ENCODE measurements around the gene IL17B.

IL17B gene

DNA sequence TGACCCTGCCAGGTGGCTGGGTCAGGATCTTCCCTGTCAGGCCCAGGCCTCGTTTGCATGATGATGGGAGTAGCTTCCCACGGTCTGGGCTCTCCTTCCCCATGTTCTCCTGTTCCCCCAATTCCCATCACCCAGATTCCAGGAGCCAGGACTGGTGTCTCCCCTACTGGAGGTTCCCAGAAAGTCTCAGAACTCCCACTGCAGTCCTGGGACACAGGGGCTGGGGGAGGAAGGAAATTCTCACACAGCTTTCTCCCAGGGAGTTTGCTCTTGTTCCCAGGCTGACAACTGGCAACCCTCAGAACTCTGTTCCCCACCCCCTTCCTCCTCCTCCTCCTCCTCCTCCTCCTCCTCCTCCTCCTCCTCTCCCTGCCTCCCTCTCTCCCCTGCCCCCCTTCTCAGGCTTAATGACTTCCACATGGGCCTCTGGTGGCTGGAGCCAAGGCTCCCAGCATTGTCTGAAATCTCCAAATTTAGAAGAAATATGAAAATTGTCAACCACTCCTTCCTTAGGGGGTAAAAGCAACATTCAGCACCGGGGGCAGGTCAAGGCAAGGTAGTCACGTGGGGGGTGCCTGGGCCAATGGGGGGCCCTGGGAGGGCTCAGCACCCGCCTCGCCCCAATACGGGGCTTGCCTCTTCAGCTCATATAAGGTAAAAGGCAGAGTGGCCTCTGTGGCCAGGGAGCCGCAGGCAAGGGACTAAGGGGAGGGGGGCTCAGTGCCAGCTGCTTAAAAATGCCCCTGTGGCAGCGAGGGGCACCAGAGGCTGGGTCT lies 27.3 kb upstream of the IL17B start:
- no peak overlapping the region for H2AFZ ChIP-seq (ENCODE audit: low read depth)
- H3K4me1 ChIP-seq (ENCODE audit: low read depth, poor library complexity, severe bottlenecking), result no peaks in the 10 kb centered on the region
- H3K9ac ChIP-seq, result no peak overlapping the region
- no peak for TF ChIP-seq CTCF (conservative IDR thresholded peaks at IDR 0.05; ENCODE audit: low read depth, low read length)
- H3K27me3 ChIP-seq (ENCODE audit: insufficient read depth, low read depth), result no peaks in the 10 kb centered on the region
- no peak overlapping the region for H3K4me3 ChIP-seq (IDR thresholded peaks at IDR 0.05; ENCODE audit: insufficient read depth, low read depth, low read length)
- H3K36me3 ChIP-seq (ENCODE audit: insufficient read depth), result no peaks in the 10 kb centered on the region
- H4K20me1 ChIP-seq (ENCODE audit: insufficient read depth), result no peaks in the 10 kb centered on the region
- H3K4me2 ChIP-seq, result no peak overlapping the region
- no peaks in the 10 kb centered on the region for H3K79me2 ChIP-seq (ENCODE audit: insufficient read depth, low read depth)
- H3K27ac ChIP-seq, result no peak overlapping the region

- Histone ChIP-seq H3K9ac (no peak overlapping the region), H3K27me3 (ENCODE audit: insufficient read depth, low read depth) (no peaks in the 10 kb centered on the region), H3K4me2 (no peak overlapping the region), H2AFZ (ENCODE audit: low read depth) (no peak overlapping the region), H3K4me3 (IDR thresholded peaks at IDR 0.05; ENCODE audit: insufficient read depth, low read depth, low read length) (no peak overlapping the region), H3K4me1 (ENCODE audit: low read depth, poor library complexity, severe bottlenecking) (no peaks in the 10 kb centered on the region), H4K20me1 (ENCODE audit: insufficient read depth) (no peaks in the 10 kb centered on the region), H3K79me2 (ENCODE audit: insufficient read depth, low read depth) (no peaks in the 10 kb centered on the region), H3K27ac (no peak overlapping the region), H3K36me3 (ENCODE audit: insufficient read depth) (no peaks in the 10 kb centered on the region)
- TF ChIP-seq CTCF (conservative IDR thresholded peaks at IDR 0.05; ENCODE audit: low read depth, low read length), result no peak
Observed at GRCh38 chr5:149405550-149406202, 26.6 kb upstream of the IL17B start.

DNA sequence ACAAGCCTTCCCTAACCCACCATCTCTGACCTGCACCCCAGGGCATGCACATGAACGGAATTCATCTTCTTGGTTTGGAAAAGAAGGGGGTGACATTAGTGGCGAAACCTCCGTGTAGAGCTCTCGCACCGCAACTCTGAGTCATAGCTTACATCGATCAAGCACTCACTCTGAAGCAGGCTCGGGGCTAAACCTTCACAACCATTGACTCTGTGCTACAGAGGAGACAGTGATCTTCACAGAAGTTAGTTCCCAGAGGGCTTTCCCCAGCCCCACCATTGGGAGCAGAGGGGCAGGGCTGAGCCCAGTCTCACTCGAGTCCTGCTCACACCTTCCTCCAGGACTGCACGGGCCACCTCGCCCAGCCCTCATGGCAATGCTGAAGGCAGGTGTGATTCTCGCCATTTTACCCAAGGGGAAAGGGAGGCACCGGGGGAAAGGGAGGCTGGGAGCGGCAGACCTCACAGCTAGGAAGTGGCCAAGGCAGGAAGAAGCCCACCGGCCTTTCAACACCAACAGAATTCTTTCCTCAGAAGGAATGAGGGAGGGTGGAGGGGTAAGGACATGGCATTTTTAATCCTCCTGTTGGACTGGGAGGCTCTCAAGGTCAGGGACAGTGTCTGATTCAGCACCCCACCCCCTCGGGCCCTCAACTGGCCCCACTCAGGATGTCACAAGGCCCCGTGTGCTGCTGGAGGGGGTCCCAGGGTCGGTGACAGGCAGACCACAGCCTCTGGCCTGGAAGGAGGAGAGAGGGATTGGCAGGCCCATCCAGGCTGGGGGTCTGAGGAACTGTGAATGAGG lies 25.9 kb upstream of the IL17B start:
- Histone ChIP-seq H3K79me2 (ENCODE audit: insufficient read depth, low read depth) (no peaks in the 10 kb centered on the region), H3K4me2 (no peak overlapping the region), H3K27me3 (ENCODE audit: insufficient read depth, low read depth) (no peaks in the 10 kb centered on the region), H3K36me3 (ENCODE audit: insufficient read depth) (no peaks in the 10 kb centered on the region), H2AFZ (ENCODE audit: low read depth) (no peak overlapping the region), H3K4me3 (IDR thresholded peaks at IDR 0.05; ENCODE audit: insufficient read depth, low read depth, low read length) (no peak overlapping the region), H4K20me1 (ENCODE audit: insufficient read depth) (no peaks in the 10 kb centered on the region), H3K9ac (no peak overlapping the region), H3K27ac (no peak overlapping the region), H3K4me1 (ENCODE audit: low read depth, poor library complexity, severe bottlenecking) (no peaks in the 10 kb centered on the region)
- TF ChIP-seq CTCF (conservative IDR thresholded peaks at IDR 0.05; ENCODE audit: low read depth, low read length), result no peak

- no peak for TF ChIP-seq CTCF (conservative IDR thresholded peaks at IDR 0.05; ENCODE audit: low read depth, low read length)
- H3K27ac ChIP-seq, result no peak overlapping the region
- H3K9ac ChIP-seq, result no peak overlapping the region
- no peak overlapping the region for H3K4me3 ChIP-seq (IDR thresholded peaks at IDR 0.05; ENCODE audit: insufficient read depth, low read depth, low read length)
- no peak overlapping the region for H2AFZ ChIP-seq (ENCODE audit: low read depth)
- no peaks in the 10 kb centered on the region for H4K20me1 ChIP-seq (ENCODE audit: insufficient read depth)
- no peaks in the 10 kb centered on the region for H3K27me3 ChIP-seq (ENCODE audit: insufficient read depth, low read depth)
- no peaks in the 10 kb centered on the region for H3K4me1 ChIP-seq (ENCODE audit: low read depth, poor library complexity, severe bottlenecking)
- H3K79me2 ChIP-seq (ENCODE audit: insufficient read depth, low read depth), result no peaks in the 10 kb centered on the region
- H3K4me2 ChIP-seq, result no peak overlapping the region
- no peaks in the 10 kb centered on the region for H3K36me3 ChIP-seq (ENCODE audit: insufficient read depth)
Observed at GRCh38 chr5:149403923-149404745, 25.0 kb upstream of the IL17B start.
